Choroid plexus epithelial cell (primary cell): ENCODE measurements around the gene RAB1B.

Experiments
- DNase-seq: peaks from one replicate; pipeline ENCODE4 v3.0.0-alpha.2; 2010; ENCODE audit warnings: low read depth
- H3K4me3 ChIP-seq: 2 replicates; pipeline ENCODE4 v1.5.1; 2011; ENCODE audit warnings: low read depth, mild to moderate bottlenecking, control low read depth, low read length, moderate library complexity
- CTCF ChIP-seq: conservative IDR thresholded peaks from 2 replicates; pipeline ENCODE4 v1.5.1; 2011; ENCODE audit warnings: low read depth, mild to moderate bottlenecking, control low read depth, inconsistent platforms, low read length, moderate library complexity

RAB1B gene

GRCh38 chr11:66268244-66268951 lies at the start of gene RAB1B:
Gene RAB1B, plus strand, starts transcription at chr11:66268639. Its CDS starts 41 bp downstream, at chr11:66268680.
- H3K4me3 ChIP-seq: peak within 1 kb of the TSS; percentile 93
- peak; percentile 100 for DNase-seq
- no peak for TF ChIP-seq CTCF

GRCh38 chr11:66218846-66219620 lies 49.4 kb upstream of the RAB1B start:
- DNase-seq: no peak
- TF ChIP-seq CTCF: no peak
- H3K4me3 ChIP-seq: no peak overlapping the region

- no peak for TF ChIP-seq CTCF
- DNase-seq: no peak
- H3K4me3 ChIP-seq: no peak overlapping the region
These were observed 48.4 kb upstream of the RAB1B start for GRCh38 chr11:66219846-66220565.

- TF ChIP-seq CTCF: no peak
- no peak overlapping the region for H3K4me3 ChIP-seq
- DNase-seq: no peak
These were observed 47.9 kb upstream of the RAB1B start for GRCh38 chr11:66220566-66220935.

GRCh38 chr11:66221012-66221411 lies 47.4 kb upstream of the RAB1B start:
- H3K4me3 ChIP-seq: no peak overlapping the region
- no peak for TF ChIP-seq CTCF
- DNase-seq: no peak

GRCh38 chr11:66221726-66222236 lies 46.7 kb upstream of the RAB1B start:
- no peak for DNase-seq
- H3K4me3 ChIP-seq: no peak overlapping the region
- TF ChIP-seq CTCF: no peak
